Stimulated activated CD8-positive, alpha-beta memory T cell treated with anti-CD3 and anti-CD28 coated beads, Interleukin-12 subunit alpha, Interleukin-12 subunit beta, amount 100 ng/mL, for 4 hours (primary cell): ENCODE measurements around the gene RNF4.
"Not testable (repeated sequence)": the region's sequence is repeated elsewhere in the genome, so short reads cannot be mapped to it uniquely, and the experiment has no call there.

Source experiments
- DNase-seq: peaks from one replicate; pipeline ENCODE4 v3.0.0-alpha.2; 2020; ENCODE audit warnings: low read depth

Gene RNF4

DNA sequence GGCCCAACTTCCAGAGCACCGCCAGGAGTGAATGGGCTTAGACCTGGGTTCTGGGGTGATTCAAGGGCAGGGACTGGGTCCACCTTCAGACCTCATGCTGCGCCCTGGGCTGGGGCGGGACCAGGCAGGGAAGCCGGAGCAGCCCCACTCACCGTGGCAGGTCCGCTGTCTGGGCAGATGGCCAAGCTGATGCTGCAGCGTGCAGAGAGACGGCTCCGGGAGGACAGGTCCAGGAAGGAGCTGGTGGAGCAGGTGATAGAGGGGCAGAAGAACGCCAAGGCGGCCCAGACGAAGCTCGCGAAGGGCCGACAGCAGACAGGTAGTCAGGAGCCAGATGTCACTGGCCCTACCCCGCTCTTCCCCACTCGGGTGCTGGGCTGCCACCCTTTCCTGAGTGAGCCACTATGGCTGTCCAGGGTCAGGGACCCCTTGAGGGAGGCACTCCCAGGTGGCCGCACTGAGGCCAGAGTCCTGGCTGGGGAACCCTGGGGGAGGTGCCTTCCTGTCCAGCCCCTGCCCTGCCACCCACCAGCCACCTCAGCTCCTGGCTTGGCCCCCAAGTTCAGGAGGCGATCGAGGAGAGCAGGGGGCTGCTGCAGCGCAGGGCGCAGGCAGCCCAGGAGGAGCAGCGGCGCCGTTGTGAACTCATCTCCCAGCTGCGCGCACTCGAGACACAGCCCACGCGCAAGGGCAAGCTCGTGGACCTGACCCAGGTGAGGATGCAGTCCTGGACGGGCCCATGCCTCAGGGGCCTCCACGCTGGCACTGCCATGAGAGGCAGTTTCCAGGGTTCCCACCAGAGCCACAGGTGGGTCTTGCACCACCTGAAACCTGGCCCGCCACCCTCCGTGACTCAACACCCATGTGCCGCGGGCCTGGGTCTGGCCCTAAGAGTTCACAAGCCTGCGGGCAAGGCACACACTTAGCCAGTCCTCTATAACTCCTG, 10.1 kb upstream of the RNF4 start:
- no peak for DNase-seq

DNA sequence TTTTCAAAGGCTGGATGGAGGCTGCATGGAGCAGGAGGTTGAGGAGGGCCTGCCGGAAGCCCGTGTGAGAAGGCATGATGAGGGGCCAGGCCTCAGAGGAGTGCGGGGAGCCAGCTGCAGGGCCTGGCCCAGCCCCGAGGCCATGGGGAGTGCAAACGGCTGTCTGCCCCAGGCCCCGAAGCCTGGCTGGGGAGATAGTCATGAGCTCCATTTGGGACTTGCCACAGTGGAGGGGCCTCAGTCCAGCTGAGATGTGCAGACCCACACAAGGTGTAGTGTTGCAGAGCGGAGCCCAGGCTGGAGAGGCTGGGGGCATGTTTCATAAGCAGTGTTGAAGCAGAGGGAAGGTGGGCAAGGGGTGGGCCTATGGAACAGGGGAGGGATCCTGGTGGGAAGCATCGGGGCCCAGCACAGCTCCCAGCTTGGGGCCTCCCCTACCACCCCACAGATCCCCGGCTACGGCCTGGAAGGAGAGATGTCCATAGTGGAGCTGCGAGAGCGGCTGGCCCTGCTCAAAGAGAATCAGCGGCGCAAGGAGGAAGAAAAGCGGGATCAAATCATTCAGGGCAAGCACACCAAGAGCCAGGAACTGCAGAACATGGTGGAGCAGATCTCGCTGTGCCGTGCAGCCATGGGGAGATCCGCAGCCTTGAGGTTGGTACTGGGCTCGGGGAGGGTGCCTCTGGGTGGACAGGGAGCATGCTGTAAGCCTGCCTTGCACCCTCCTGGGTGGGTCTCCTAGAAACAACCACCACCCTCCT, 9.1 kb upstream of the RNF4 start:
- DNase-seq: no peak

DNA sequence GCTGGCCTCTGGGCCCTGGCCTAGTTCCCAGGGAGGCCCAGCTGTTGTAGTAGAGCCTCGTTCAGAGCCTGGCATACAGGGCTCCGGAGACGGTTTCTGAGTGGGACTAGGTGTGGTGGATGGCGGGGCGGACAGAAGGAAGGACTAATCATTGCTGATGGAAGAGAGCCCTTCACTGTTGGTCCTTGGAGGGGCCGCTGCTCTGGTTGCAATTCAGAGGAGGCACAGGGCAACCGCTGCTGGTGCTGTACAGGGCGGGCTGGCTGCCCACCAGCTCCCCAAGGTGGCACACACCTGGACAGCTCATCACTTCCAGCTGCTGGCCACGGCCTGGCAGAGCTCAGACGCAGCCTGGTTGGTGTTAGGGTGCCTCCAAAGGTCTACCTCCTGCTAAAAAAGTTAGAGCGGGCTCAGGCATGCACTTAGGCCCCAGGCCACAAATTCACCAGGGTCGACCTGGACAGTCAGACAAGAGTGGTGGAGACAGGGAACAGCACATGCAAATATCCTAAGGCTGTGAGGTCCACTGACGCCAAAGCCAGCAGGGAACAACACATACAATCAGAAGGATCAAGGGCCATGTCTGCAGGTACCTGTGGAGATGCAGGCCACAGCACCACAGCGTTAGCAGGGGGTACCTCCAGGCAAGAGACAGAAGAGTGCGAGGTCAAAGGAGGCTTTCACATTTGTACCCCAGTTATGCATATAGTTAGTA, 7.5 kb upstream of the RNF4 start:
- no peak for DNase-seq

DNA sequence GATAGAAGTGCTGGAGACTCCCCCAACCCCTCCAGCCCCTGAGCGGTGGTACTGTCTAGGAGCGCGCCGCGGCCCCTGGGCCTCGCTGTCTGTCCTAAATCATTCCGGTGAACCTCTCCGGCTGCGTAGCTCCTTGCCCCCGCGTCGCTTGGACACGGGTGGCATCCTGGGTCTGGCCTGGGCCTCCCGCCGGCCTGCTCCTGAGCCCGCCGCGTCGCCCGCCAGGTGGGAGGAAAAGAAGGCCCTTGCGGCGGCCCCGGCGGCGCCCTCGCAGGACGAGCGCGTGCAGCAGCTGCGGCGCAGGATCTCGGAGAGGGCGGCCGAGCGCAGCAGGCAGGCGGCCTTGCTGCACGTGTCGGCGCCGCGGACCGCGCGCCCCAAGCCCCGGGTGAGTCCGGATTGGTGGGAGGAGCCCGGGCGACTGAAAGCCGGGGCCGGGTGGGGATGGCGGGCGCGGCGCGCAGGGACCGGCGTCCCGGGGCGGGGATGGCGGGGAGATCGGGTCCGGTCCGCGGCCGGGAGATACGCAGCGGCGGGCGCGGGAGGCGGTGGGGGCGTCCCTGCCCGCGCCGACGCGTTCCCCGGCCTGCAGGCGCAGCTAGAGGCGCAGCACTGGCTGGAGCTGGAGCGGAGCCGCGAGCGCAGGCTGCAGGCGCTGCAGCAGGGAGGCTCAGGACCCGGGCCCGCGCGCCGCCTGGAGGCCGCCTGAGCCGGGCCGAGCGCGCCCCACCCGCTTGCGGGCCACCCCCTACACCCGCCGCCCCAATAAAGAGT, 6.5 kb upstream of the RNF4 start:
- DNase-seq: peak; percentile 52

DNA sequence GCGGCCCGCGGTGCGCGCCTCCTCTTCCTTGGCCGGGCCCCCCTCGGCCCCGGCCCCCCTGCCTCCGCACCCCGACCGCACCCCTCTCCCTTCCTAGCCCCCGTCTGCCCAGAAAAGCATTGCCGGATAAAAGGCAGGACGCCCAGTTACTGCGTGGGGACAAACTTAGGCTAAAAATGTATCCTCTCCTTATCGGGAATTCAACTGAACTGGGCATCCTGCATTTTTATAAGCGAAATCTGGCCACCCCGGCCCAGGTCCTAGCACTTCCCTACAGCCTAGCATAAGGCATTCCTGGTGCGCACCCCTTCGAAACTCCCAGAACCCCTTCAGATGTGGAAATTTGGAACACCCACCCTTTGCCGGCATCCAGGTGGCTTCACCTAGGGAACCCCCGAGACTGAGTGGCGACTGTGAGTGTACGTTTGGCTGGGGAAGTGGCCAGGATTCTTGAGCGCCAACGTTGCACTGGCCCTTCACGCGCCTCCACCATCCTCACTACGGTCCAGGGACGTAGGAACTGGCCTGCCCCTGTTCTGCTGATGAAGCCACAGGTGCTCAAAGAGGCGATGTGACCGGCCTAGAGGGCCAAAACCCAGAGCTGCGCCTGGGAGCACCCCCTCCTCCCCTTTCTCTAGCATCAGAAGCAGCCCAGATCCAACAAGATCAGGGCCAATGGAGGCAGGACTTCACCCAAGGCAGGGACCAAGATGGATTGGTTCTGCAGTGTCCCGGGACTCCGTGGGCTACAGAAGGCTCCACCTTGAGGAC, 5.7 kb upstream of the RNF4 start:
- DNase-seq: no peak

DNA sequence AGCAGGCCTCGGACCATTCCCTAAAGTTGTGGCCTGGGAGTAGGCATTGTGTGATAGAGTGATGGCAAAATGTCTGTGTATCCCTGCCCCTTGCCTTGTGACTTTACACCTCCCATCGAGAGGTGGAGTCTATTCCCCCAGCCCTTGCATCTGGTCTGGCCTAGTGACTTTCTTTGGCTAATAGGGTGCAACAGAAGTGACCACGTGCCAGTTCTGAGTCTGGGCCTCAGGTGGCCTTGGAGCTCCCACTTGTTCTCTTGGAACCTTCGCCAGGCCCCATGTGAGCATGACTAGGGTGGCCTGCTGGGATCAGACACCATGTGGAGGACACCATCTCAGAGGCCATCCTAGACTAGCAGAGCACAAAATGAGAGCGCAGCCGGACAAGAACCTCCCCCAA, 3.9 kb upstream of the RNF4 start:
- DNase-seq: no peak

DNA sequence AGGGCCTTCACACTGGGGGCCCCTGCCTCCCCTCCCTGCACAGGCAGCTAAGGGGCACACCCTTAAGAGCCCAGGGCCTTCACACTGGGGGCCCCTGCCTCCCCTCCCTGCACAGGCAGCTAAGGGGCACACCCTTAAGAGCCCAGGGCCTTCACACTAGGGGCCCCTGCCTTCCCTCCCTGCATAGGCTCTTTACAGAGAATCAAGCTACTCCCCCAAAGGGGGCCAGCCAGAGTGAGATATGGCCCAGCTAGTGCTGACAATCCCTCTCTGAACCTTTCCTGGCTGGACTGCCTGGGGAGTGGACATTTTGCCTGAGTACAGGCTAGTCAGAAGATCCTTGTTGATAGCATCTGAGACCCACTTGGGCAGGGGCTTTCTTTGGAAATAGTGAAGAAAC, 3.4 kb upstream of the RNF4 start:
- DNase-seq: not testable (repeated sequence)

- DNase-seq: peak; percentile 64
These were observed 482 bp downstream of the RNF4 start for GRCh38 chr4:2469192-2469984.

DNA sequence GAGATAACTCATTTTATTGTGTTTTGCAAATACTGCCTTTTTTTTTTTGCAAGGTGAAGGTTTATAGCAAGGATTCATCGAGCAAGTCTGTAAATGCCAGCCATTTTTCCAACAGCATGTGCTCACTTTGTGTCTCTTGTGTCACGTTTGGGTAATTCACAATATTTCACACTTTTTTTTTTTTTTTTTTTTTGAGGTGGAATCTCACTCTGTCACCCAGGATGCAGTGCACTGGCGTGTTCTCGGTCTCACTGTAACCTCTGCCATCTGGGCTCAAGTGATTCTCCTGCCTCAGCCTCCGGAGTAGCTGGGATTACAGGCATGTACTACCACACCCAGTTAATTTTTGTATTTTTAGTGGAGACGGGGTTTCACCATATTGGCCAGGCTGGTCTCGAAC, 1.9 kb downstream of the RNF4 start:
- no peak for DNase-seq

DNA sequence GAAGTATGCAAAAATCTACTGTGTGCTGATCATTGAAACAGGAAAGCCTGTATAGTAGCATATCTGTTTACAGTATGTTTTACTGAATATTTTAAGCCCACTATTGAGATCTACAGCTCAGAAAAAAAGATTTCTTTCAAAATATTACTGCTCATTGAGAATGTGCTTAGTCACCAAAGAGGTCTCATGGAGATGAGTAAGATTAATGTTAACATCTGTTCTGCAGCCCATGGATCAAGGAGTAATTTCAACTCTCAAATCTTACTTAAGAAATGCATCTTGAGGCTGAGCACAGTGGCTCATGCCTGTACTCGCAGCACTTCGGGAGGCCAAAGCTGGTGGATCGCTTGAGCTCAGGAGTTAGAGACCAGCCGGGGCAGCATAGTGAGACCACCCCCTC, 3.3 kb downstream of the RNF4 start:
- DNase-seq: no peak

DNA sequence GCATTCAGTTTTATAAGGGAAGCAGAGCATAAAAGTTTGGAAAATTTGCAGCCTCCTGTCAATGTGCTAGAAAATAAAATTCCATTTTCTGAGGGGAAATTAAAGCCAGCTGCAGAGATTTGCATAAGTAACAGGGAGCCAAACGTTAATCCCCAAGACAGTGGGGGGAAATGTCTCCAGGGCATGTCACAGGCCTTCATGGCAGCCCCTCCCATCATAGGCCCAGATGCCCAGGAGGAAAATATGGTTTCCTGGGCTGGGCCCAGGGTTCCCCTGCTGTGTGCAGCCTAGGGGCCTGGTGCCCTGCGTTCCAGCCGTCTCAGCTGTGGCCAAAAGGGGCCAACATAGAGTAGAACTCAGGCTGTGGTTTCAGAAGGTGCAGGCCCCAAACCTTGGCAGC, 9.3 kb downstream of the RNF4 start:
- no peak for DNase-seq

DNA sequence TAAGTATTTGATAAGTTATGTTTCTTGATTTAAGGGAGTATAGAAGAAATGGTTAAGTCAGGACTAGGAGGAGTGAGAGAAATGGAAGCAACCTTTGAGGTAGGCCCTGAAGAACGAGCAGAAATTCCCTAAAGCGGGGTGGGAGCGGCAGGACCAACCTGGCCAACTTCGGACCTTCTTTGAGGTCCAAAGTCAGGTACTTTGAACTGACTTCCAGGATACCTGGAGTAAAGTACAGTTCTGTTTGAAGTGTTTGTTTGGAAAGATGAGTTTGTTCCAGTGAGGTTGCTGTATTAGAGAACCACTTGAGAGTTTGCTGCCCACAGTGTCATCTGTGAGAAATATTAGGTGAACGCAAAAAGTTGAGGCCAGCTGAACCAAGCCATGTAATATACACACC, 11.7 kb downstream of the RNF4 start:
- no peak for DNase-seq

DNA sequence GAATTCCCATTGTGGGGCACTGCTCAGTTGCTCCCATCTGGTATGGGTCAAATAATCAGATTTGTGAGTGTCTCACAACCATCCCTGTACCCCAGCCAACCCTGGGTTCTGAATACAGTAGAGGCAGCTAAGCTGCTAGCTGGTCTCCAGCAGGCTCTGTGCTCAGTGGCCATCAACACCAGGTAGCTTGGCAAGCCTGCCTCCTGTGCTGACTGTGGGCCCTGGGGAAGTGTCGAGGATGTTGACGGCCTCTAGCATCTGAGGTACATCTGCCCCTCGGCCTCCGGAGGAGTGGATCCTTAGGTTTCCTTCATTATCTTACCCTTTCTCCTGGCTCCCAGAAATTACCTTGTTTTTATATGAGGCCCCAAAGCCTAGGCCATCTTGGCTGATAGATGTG, 13.3 kb downstream of the RNF4 start:
- no peak for DNase-seq

- DNase-seq: no peak
These were observed 13.8 kb downstream of the RNF4 start for GRCh38 chr4:2482693-2483092.

DNA sequence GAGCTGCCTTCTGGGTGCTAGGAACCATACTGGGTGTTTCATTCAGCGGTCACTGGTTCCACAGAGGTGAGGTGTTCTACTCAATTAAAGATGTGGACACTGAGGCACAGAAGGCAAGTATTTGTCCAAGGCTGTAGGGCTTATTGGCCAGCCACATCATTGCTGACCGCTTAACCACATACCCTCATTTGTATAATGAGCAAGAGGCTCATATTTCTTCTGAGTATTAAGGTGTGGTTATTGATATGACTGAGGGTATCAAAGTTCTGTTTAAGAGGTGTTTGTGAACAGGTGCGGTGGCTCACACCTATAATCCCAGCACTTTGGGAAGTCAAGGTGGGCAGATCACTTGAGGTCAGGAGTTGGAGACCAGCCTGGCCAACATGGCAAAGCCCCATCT, 14.3 kb downstream of the RNF4 start:
- no peak for DNase-seq

DNA sequence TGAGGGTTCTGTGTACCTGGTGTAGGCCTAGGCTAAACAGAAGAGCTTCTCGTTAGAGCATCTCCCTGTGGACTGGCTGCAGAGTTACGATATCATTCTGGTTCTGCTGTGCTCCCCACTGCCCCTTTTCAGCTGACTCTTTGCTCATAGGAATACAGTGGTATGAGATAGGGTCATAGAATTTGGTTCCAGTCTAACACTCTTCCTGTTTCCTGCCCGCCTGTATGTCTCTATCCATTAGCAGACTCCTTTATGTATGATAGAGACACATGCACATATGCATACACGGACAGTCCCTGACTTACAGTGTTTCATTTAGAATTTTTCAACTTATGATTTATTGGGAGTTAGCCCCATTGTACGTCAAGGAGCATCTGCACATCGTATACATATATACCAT, 15.3 kb downstream of the RNF4 start:
- no peak for DNase-seq

- DNase-seq: peak; percentile 37
These were observed 16.1 kb downstream of the RNF4 start for GRCh38 chr4:2484993-2485392.

DNA sequence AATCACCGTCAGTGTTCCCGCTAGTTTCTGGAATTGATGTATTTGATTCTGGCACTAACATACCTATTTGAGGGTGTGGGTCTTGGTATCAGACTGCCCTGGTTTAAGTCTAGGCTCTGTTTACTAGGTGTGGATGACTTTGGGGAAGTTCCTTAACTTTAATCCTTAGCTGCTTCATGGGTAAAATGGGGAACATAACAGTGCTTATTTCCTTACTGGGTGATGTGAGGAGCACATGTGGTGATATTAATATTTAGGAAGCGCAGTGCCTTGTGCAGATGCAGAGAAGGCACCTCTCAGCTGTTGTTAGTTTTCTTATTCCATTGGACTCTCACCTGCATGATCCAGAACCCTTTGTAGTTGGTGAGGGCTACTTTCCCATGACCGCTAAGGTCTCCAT, 17.1 kb downstream of the RNF4 start:
- no peak for DNase-seq

DNA sequence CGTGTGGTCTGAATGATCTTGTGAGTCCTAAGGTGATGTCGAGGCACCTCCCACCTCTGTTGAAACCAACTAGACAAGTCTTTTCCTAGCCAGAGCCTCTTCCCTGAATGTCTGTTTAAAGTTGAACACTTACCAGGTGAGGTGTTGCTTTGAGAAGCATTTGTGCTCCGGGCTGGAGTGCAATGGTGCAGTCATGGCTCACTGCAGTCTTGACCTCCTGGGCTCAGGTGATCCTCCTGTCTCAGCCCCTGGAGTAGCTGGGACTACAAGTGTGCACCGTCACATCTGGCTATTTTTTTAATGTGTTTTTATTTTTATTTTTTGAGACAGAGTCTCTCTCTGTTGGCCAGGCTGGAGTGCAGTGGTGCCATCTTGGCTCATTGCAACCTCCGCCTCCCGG, 18.1 kb downstream of the RNF4 start:
- DNase-seq: no peak

GRCh38 chr4:2487632-2488031, 18.7 kb downstream of the RNF4 start:
- no peak for DNase-seq
